ENCODE results near the gene CPLX1. TPM values are rescaled to one million over a fixed set of nuclear protein-coding genes. Genes with fewer than 3 reads are reported as not detected.
A peak's percentile ranks its signal among the peaks of the same experiment; 100 is the strongest.

Gene CPLX1
- polyA plus RNA-seq, 1 donor (not counting 4 experiments of a cell fraction or from before 2014, with no cell fraction given), result 0.04 TPM

DNA sequence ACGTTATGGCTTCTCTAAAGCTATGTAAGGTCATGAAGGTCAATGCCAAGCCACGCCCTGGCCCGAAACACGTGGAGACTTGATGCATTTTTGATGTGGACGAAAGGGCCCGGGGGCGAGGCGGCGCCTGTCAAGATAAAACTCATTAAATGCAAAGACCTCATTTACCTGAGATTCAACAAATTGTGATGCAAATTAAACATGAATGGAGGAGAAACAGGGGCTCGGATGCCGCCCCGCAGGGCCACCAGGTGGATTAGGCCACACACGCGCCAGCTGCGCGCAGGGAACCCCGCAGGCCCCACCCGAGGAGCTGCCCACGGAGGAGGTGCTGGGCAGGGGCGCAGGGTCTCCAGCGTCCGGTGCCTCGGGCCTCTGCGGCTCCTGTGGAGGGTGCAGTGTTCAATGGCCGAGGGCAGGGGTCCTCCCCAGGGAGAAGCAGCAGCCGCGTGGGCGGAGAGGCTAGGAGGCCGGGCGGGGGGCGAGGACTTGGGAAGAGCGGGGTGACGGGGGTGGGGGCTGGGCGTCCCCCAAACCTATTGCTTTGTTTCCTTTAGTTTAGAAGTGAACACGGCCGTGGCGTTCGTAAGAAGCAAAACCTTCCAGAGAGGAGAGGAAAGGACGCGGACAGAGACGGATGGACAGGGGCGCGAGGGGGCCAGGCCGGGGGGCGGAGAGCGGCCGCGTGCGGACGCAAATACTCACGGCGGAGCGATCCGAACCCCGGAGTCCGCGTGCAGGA lies 40.4 kb downstream of the CPLX1 start:
- H3K4me3 ChIP-seq (ENCODE audit: control insufficient read depth in 2 of 3, extremely low read depth in 1 of 3, insufficient read depth in 2 of 3, low read depth in 1 of 3, low read length in 3 of 3), result peak overlapping the region in 1 of 3 experiments; percentile 20
- peaks cover 3% of the 10 kb centered on the region for H3K9me1 ChIP-seq (ENCODE audit: control insufficient read depth, extremely low read depth, insufficient read depth, low read length)
- H3K4me2 ChIP-seq (ENCODE audit: control insufficient read depth, extremely low read depth, insufficient read depth, low read depth, low read length), result peak overlapping the region; percentile 37
- H3K27ac ChIP-seq (ENCODE audit: control insufficient read depth, insufficient read depth, low read length), result no peak overlapping the region
- dilution Hi-C loops (cut with MboI; ENCODE audit: extremely low pct_ligation_motif_present, low sequenced_read_pairs), result no loop called here
- H4K20me1 ChIP-seq (ENCODE audit: control insufficient read depth, extremely low read depth, insufficient read depth, low read length), result no peaks in the 10 kb centered on the region
- peaks cover 0 to 3% of the 10 kb centered on the region in 2 experiments for H3K36me3 ChIP-seq (ENCODE audit: control insufficient read depth in 2 of 2, extremely low read depth in 1 of 2, insufficient read depth in 2 of 2, low read length in 2 of 2)
- H3K79me2 ChIP-seq (ENCODE audit: control insufficient read depth, insufficient read depth, low read length), result peaks cover 11% of the 10 kb centered on the region
- no peak for FAIRE-seq
- H3K9me3 ChIP-seq (ENCODE audit: control insufficient read depth, low read depth, low read length), result no peaks in the 10 kb centered on the region
- no peak overlapping the region for H2AFZ ChIP-seq (ENCODE audit: control insufficient read depth, low read length)
- H3K27me3 ChIP-seq (ENCODE audit: control insufficient read depth, extremely low read depth, insufficient read depth, low read length), result peaks cover 37% of the 10 kb centered on the region
- H3K9ac ChIP-seq (ENCODE audit: control insufficient read depth, extremely low read depth, insufficient read depth, low read length), result no peak overlapping the region
- TF ChIP-seq EZH2 (IDR thresholded peaks at IDR 0.05; ENCODE audit: low read length), result peak; percentile 93
- no peak for TF ChIP-seq CTCF (optimal IDR thresholded peaks at IDR 0.05 in 1 of 3, IDR thresholded peaks at IDR 0.05 in 1 of 3, conservative IDR thresholded peaks at IDR 0.05 in 1 of 3; ENCODE audit: extremely low read depth in 1 of 3, insufficient read depth in 2 of 3, low read length in 3 of 3)
- peaks cover 11% of the 10 kb centered on the region for H3K4me1 ChIP-seq (ENCODE audit: control insufficient read depth, extremely low read depth, insufficient read depth, low read length)
- DNase-seq (ENCODE audit: low read depth, low spot score), result no peak

- no peaks in the 10 kb centered on the region for H3K9me3 ChIP-seq (ENCODE audit: control insufficient read depth, low read depth, low read length)
- H3K79me2 ChIP-seq (ENCODE audit: control insufficient read depth, insufficient read depth, low read length), result peaks cover 19% of the 10 kb centered on the region
- no peak overlapping the region for H3K9ac ChIP-seq (ENCODE audit: control insufficient read depth, extremely low read depth, insufficient read depth, low read length)
- peak overlapping the region; percentile 37 for H3K4me2 ChIP-seq (ENCODE audit: control insufficient read depth, extremely low read depth, insufficient read depth, low read depth, low read length)
- peaks cover 4 to 10% of the 10 kb centered on the region in 2 experiments for H3K36me3 ChIP-seq (ENCODE audit: control insufficient read depth in 2 of 2, extremely low read depth in 1 of 2, insufficient read depth in 2 of 2, low read length in 2 of 2)
- peaks cover 34% of the 10 kb centered on the region for H3K27me3 ChIP-seq (ENCODE audit: control insufficient read depth, extremely low read depth, insufficient read depth, low read length)
- no peak overlapping the region for H3K4me3 ChIP-seq (ENCODE audit: control insufficient read depth in 2 of 3, extremely low read depth in 1 of 3, insufficient read depth in 2 of 3, low read depth in 1 of 3, low read length in 3 of 3)
- DNase-seq (ENCODE audit: low read depth, low spot score), result no peak
- H4K20me1 ChIP-seq (ENCODE audit: control insufficient read depth, extremely low read depth, insufficient read depth, low read length), result no peaks in the 10 kb centered on the region
- no peak overlapping the region for H3K27ac ChIP-seq (ENCODE audit: control insufficient read depth, insufficient read depth, low read length)
- TF ChIP-seq CTCF (optimal IDR thresholded peaks at IDR 0.05 in 1 of 3, IDR thresholded peaks at IDR 0.05 in 1 of 3, conservative IDR thresholded peaks at IDR 0.05 in 1 of 3; ENCODE audit: extremely low read depth in 1 of 3, insufficient read depth in 2 of 3, low read length in 3 of 3) (no peak), EZH2 (IDR thresholded peaks at IDR 0.05; ENCODE audit: low read length) (no peak)
- dilution Hi-C loops (cut with MboI; ENCODE audit: extremely low pct_ligation_motif_present, low sequenced_read_pairs), result no loop called here
- H3K4me1 ChIP-seq (ENCODE audit: control insufficient read depth, extremely low read depth, insufficient read depth, low read length), result peaks cover 18% of the 10 kb centered on the region
- H2AFZ ChIP-seq (ENCODE audit: control insufficient read depth, low read length), result no peak overlapping the region
- peaks cover 3% of the 10 kb centered on the region for H3K9me1 ChIP-seq (ENCODE audit: control insufficient read depth, extremely low read depth, insufficient read depth, low read length)
- FAIRE-seq, result no peak
These were observed 41.3 kb downstream of the CPLX1 start for GRCh38 chr4:784401-785331.

Data from keratinocyte (primary cell).